DMS 273 treated with DMSO at 0.1 percent for 48 hours (cell line): ENCODE results near the gene GPC6.
A peak's percentile ranks its signal among the peaks of the same experiment; 100 is the strongest.

ENCODE experiments used
- DNase-seq: peaks from one replicate; lab custom pipeline; 2025; lab: John Stamatoyannopoulos, UW

Gene GPC6

DNA sequence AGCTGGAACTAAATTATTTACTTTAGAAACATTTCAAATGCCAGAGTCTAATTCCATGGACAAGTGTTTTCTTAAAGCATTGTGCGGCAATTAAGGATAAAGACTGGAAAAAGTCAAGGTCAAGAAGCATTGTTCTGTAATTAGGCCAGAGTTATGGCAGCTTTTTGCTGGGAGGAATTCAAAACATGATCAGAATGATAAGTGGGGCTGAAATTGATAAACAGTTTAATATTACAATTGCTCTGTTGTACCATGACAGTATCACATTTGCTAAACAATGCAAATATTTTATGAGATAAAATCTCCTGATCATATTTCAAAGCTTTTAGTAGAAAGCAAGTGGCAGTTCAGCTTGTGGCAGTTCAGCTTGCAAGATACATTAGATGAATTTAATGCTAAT, 513.7 kb downstream of the GPC6 start:
- no peak for DNase-seq

DNA sequence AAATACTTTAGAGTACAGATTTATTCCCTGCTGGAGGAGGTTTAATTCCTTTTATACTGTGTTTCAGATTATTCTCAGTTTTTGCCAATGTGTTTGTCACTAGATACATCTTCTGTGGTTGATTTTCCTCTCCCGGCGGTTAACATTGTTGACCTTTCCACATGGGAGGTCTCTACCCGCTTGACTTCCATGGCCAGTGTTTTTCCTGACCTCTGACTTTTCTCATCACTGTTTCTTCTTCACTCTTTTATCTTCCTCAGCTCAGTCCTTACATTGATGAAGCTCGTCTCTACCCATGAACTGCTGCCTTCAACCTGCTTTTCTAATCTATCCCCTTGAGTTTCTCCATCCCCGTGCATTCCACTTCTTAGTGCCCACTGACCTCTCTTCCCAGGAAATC, 517.4 kb downstream of the GPC6 start:
- DNase-seq, result no peak

DNA sequence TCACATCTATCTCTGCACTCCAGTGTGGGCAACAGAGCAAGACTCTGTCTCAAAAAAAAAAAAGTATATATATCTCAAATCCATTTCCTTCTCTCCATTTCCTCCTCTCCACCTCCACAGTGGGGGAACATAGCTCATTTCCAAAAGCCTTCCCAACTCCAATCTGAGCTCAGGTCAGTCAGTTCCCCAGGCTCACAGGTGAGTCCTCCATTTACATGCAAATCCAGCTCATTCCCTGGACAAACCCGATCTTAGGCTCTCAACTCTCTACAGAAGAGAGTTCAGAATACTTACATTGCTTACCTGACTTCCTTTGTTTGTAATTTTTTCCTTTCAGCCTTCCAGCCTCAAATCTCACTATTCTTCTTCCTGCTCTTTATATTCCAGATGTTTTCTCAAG, 518.3 kb downstream of the GPC6 start:
- no peak for DNase-seq

DNA sequence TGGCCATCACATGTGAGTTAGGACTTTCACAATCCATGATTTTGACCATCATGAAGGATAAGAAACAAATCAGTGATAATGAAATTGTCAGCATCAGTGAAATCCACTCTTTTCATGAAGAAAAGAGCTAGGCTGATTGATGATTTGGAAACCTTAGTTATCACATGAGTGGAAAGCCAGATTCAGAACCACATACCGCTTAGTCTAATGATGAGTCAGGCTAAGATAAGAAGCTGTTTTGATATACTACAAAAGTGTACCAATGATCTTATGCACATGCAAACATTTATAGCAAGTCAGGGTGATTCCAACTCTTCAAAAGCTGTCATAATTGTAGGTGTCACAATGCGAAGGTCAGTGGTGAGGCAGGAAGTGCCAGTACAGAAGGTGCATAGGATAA, 519.3 kb downstream of the GPC6 start:
- no peak for DNase-seq

DNA sequence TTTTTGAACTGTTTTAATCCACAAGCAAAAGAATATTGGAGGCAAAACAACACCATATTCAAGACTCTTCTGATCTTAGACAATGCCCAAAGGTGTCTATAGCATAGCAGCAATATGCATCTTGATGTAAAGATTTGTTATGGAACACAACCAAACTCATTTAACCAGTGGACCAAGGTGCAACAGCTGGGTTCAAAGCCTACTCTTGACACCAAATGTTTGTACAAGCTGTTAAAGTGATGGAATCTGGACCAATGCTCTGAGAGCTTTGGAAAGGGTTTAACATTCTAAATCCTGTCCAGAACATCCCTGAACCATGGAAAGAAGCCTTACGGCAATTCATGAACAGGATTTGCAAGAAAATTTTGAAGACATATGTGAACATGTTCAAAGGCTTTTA, 520.0 kb downstream of the GPC6 start:
- no peak for DNase-seq

DNA sequence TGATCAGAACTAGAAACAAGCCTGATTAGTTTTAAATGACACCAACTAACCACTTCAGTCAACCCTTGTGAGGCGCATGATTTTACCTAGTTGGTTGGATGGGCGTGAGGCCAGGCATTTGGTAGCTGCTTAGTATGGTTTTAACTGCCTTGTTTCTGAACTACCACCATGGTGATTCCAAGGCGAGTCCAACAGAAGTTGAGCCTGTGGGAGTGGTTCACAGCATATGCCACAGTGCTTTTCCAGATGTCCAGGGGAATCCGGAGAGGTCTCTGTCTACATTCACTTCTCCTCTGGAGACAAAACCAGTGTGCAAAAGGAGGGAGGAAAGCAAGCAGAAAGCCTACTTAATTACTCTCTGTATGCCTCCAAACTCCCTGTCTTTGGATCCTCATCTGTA, 524.1 kb downstream of the GPC6 start:
- peak; percentile 74 for DNase-seq

DNA sequence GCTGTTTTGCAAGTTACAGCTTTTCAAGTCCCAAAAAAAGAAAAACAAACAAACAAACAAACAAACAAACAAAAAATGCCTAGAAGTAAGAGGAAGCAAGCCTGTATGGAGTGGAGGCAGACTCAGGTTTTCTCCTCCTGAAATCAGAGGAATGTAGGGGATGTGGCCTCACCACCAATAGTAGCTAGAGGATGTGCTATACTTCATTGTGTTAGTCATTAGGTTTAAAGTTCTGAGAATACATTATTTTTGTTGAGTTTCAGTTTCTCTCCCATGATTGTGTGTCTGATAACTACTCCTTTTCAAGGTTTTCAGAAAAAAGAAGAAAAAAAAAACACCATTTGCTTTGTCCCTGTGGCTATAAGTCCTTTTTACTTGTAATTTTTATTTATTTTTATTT, 524.5 kb downstream of the GPC6 start:
- no peak for DNase-seq

DNA sequence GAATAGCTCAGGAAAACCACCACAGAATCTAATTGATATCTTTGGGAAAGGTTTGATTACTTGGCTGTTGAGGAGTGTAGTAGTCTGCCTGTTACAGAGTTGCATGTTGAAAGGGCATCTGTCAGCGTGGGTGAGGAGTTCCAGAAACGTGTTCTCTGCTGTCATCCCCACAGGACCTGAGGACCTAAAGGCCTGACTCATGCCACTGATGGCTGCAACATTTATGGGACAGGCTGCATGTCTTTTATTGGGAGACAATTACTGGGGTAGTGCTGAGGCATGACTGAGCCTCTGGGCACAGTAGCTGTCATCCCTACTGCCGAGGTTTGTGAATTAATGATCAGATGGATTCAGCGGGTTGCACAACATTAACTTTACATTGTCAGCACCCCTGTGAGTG, 525.9 kb downstream of the GPC6 start:
- DNase-seq, result no peak

DNA sequence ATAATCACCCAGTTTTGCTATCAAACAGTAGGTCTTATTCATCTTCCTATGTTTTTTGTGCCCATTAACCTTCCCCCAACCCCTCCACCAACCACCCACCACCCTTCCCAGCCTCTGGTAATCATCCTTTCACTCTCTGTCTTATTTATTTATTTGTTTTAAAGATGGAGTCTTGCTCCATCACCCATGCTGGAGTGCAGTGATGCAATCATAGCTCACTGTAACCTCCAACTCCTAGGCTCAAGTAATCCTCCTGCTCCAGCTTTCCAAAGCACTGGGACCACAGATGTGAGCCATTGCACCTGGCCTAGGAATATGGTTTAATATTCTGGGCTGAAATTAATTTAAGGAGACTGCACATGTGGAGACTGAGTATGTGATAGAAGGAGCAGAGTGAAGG, 527.0 kb downstream of the GPC6 start:
- DNase-seq, result no peak

DNA sequence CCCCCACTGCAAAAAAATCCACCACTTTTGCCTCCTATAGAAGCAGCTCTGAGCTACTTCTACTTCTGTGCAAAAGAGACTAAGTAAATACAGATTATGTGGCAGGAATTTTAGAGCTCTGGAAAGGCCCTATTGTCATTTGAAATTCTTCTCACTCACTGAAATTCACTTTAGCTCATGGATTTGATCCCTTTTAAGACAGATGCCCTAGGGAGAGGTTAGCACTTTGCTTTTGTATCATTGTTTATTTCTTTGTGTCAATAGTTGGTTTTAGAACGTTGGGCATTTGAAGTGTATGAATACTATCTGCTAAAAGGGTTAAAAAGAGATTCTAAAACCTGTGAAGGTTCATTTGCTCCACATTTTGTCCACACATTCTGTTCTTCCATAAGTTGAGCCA, 528.7 kb downstream of the GPC6 start:
- DNase-seq, result no peak

DNA sequence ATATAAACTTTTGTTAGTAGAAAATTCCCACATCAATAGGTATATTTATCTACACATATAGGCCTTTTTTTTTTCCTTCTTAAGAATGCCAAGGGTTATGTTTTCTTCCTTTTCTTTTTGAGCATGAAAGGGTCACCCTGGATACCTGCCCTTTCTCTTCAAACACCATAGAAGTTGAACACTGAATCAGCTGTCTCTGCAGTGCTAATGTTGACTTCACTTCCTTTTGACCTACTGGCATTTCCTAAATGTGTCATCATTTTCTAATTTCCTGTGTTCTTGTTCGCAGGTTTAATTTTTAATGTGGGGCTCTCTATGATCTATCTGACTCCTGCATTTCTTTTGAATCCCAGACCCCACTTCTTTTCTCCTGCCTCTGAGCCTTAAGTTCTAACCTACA, 532.0 kb downstream of the GPC6 start:
- no peak for DNase-seq

DNA sequence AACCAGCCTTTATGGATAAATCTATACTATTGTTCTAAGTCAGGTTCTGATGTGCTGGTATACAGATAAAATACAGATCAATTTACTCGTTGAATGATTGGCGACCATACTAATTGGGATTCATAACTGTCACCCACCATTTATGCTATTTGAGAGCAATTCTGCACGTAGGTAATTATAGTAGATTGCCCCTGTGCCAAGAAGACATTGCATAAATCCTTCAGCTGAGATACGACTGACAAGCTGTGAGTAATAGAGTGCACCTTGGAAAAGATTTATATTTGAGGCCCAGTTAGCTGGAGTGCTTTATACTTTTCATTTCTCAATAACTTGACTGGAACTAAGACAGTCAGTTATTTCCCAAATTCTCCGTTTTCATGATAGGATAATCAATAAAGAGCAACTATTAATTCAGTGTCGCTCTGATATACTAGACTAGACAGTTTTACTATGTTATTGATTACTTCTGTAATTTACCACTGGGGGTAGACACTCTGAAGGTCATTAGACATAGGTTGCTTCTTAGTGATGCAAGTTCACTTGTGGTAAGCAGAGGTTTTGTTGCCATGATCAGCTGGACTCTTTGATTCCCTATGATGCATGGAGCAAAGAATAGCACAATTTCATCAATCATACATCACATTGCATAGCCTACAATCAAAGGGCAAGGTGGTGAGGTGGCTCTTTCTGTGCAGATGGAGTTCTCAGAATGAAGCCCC, 536.3 kb downstream of the GPC6 start:
- no peak for DNase-seq

DNA sequence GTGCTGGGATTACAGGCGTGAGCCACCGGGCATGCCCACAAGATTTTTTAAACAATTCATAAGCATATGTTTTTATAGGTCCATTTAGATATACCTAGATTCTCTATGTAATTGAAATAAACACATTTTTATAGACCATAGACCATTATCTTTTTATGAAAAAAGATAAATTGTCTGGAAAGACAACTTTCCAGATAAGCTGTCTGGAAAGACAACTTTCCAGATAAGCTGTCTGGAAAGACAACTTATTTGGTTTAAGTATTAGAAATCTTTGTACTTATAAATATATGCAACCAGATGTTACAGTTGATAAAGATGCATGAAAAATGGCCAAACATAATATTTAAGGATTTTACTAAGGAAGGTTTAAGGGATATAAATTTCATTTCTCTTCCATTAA, 538.5 kb downstream of the GPC6 start:
- no peak for DNase-seq

DNA sequence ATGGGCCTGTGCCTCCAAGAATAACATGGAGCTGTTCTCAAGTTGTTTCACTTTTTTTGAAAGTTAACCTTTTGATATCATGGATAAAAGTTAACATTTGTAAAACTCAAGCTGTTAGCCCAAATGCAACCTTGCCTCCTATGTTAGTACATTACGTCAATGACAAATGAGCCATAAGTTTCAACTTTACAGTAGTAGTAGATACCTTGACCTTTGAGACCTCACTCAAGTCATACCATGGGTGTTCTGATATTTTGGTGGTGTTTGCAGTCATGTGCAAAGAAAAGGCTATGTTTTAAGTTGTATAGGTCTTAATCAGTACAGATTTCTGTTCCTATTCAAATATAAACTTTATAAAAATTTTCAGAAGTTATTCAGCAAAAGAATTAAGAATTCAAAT, 539.2 kb downstream of the GPC6 start:
- no peak for DNase-seq

DNA sequence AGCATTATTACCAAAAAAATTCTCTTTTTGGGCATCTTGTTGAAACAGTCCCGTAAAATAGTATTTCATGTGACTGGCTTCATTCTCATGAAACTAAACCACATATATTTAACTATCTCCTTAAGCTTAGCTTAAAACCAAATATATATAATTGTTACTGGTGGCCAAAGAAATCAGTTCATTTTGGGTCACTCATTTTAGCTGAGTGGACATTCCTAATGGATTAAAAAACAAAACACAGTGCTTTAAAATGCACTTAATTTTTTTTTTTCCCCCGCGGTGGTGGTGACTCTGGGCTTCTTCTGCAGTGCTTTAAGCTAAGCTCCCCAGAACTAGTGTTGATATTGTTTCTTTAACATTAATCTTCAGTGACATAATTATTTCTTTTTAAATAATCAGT, 540.1 kb downstream of the GPC6 start:
- no peak for DNase-seq

DNA sequence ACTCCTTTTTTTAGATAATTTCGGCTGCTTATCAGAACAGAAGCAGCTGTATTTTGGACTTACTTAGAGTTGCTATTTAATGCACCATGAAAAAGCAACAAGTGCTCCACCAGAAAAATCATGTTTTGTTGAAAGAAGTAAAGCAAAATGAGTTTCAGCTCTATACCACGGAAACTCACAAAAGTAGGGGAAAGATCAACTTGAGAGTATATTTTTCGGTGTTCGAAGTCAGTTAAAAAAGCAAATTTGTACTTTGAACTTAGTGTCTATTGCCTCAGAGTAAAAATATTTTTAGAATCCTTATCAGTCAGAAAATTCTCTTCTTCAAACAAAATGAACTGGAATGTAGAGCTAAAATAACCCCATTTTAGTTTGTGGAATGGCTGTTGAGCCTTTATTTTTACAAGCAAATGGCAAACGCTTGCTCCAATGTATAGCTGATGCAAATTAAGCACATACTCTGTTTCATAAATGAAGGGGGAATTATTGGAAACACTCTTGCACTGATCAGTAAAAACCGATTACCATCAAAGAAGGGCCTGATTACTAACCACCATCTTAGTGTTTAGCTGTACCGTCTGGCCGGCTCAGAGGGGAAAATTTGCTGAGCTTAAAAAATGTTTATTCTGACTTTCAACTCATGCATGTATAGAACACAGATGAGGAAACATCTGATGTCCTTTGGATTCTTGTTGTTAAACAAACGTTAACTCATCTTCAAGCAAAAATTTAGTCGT, 540.7 kb downstream of the GPC6 start:
- no peak for DNase-seq

DNA sequence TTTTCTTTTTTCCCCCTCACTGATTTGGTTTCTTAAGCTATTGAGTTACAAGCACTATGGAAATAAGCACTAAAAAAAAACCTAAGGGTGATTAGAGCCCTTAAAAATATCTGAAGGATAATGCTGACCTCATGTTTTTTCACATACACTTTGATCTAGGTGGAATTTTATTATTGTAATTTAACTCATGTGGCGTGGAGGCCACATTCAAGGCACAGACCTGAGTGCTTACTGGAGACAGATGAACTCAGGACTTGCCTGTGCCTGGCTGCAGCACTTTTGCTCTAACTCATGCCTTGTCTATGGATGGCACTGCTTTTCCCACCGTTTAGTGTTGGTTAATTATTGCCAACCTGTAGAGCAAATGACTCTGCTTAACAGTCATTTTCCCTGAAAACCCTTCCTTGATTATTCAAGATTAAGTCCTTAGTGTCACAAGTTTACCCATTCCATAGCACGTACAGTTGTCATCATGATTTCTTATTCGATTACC, 541.4 kb downstream of the GPC6 start:
- no peak for DNase-seq

DNA sequence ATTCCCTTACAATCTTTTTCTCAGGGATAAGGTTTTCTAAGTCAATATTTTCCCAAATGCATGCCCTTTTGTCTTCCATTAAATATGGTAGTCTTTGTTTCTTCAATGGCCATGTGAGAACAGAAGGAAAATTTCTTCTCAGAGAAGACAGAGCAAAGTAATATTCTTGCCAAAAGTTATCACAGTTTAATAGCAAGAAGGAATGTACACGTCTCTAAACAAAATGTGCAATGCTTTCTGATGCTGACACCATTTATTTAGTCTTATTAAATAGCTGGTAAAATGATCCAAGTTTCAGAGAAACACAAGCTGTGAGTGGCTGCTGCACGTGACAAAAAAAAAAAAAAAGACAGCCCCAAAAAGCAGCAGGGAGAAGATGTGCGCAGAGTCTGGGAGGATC, 542.5 kb downstream of the GPC6 start:
- no peak for DNase-seq

DNA sequence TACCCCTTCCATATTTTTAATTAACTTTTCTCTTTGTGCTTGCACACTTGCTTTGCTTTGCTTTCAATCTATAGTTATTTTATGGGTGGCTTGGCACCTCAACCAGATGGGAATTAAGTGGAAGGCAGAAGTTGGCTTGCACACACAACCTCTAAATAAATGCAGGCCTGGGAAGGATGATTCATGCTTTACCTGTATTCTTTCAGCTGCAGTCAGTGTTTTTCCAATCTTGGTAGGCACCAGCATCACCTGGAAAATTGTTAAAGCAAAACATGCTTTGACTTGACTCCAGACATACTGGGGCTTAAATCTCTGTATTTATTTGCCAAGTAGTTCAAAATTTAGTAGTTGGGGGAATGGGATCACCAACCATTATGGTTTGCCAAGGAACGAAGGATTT, 543.0 kb downstream of the GPC6 start:
- no peak for DNase-seq

DNA sequence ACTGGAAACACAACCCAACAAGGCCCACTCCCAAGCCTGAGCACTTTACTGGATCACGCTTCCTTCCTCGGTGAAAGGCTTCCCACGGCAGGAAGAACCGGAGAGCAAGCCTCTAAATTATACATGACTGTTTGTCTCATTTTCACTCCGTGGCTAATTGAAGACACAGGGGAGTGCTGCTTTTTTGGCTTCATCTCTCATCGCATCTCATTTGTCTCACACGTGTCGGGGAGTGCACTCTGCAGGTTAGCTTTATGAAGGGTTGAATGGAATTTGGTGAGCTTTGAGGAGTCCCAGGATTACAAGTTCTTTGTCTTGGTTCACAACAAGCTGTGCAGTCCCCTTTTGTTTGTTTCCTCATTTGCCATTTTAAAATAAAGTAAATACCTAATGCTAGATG, 544.6 kb downstream of the GPC6 start:
- no peak for DNase-seq

DNA sequence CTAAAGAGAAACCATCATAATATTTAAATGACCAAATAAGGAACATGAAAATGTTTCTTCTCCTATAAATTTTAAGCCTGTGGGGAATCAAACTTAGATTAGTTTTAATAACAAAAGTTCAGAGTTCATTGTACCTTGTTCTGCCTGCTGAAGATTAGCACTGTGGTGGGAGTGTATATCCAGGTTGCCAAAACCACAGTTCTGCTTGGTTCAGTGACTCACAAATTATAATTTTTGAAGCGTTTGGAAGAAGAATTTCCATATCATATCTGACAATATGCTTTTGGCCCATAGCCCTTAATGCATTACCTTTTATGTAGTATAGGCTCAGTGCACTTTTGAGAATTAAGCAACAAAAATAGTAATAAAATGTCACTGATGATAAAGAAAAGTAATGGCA, 545.2 kb downstream of the GPC6 start:
- no peak for DNase-seq

DNA sequence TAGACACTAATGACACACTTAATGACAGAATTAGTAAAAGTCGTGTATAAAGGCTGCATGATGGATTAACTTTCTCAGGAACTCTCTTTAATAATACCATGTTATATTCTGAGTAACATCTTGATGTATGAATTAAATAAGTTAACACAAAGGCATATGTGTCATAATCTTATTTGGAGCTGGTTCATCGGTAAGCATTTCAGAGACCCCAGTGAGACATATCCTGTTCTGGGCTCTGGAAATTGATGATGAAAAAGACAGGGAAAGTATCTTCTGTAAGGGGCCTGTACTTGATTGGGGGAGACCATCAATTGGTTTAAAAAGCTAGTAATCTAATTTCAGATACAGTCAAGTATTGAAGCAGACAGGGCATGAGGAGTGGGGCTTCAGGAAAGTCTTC, 547.9 kb downstream of the GPC6 start:
- no peak for DNase-seq

DNA sequence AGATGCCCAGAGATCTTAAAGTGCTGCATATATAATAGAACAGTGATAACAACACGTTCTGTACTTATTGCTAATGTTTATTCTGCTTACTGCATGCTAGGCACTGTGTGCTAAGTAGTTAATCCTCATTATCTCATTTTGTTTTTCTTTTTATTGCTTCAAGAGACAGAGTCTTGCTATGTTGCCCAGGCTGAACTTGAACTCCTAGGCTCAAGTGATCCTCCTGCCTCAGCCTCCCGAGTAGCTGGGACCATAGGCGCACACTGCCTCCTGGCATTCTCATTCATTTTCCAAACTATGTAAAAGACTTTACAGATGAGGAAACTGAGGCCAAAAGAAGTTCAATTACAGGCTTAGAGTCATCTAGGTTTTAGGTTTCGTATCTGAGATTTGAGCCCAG, 548.4 kb downstream of the GPC6 start:
- no peak for DNase-seq
